ENCODE data around the gene IHH.

The IHH gene

DNA sequence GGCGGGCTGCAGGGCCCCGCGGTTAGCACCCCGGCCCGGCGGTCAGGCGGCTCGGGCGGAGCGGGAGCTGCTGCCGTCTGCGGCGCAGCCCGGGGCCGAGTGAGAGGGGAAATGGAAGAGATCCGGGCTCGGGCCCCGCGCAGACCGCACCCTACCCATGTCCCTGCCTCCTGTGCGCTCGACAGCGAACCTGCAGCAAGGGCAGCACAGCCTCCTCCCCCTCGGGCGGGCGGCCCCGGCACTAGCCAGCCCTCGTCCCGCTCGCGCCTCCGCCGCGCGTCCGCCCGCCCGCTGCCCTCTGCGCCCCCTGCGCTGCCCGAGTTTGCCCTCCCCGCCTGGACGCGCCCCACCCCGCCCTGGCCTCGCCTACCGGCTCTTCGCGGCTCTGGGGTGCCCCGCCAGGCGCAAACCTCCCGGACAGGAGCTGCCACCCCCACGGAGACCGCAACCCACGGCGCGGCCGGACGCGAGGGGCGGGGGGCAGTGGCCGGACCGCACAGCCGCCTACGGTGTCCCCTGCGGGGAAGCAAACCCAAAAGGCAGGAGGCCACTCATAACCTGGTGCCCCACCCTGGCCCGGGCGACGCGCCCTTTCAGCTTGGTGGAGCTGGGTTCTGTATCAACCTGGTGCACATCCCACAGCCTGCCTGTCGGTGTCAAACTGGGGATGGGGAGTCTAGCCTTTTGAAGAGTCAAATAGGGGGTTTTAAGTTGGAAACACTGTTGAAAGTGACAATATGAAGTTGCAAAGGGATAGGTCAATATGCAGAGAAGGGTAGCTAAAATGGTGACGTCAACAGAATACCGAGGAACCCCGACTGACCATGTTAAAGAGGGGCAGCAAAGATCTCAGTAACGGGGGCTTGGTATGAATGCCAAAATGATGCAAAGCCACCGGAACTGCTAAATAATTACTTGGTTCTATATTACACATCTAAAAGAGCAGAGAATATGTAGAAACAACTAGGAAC is at the start of gene IHH:
Gene IHH (minus strand): TSS at position 101 of the 971 bp plus-strand sequence. CDS start 454 bp downstream, outside the sequence.
- DNase-seq, result no peak

- no peak for DNase-seq
Measured at GRCh38 chr2:219109471-219109870, 48.8 kb upstream of the IHH start.

DNA sequence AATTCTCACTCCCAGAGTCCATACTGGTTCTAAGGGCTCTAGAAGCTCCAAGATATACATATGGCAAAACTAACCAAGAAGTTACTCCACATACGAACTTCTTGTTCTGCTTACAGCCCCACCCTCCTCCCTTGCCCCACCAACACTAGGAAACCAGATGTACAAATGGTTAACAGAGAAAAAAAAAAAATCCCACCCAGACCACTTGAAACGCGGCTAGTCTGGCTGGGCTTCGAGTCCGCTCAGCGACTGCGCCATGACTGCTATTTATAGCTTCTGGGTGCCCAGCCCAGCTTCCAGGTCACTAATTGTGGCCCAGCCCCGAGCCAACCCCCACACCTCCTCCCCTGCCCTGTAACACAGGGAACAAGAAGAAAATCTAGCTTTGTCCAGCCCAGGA is 47.0 kb upstream of the IHH start:
- no peak for DNase-seq

GRCh38 chr2:219106251-219106650 is 45.5 kb upstream of the IHH start:
- no peak for DNase-seq

- peak; percentile 28 for DNase-seq
Measured at GRCh38 chr2:219104107-219105035, 43.6 kb upstream of the IHH start.

DNA sequence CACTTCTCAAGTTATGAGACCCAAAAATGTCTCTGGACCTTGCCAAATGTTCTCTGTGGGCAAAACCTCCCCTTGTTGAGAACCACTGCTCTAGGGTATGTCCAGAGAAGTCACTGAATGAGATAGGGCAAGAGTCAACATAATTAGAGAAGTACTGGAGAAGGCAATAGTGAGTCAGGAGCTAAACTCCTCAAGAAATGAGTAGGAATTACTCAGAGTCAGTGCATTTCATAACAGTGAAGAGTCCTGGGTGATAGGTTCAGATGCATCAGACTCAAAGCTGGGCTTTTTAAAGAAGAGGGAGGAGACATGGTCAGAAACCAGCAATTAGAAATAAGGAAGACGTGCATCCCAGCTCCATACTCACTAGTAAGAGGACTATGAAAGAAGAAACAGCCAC is 38.6 kb upstream of the IHH start:
- no peak for DNase-seq

DNA sequence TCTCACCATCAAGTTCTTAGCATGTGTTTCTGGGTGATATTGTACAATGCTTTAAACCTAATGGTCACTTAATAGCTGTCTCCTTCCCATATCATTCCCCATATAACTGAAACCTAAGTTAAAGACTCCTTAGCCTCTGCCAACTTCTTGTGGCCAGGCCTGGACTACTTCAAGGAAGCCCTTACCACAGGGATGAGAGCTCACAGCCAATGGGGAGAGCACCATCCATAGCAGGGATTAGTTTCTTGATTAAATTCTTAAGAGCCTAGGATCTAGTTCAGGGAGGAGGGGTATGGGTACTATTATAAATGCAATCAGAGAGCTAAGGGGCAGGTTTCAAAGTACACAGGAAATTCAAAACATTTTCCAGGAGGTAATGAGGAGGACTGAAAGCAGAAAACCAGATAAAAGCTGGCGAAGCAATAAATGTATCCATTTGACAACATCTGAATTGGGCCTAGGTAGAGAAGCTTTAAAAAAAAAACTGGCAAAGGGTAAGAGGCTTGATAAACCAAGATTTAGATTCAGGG is 34.8 kb upstream of the IHH start:
- no peak for DNase-seq

- no peak for DNase-seq
Measured at GRCh38 chr2:219094171-219094570, 33.5 kb upstream of the IHH start.

GRCh38 chr2:219090436-219091299 is 29.9 kb upstream of the IHH start:
- no peak for DNase-seq

GRCh38 chr2:219089330-219089729 is 28.6 kb upstream of the IHH start:
- no peak for DNase-seq

- no peak for DNase-seq
Measured at GRCh38 chr2:219087848-219088247, 27.1 kb upstream of the IHH start.

- DNase-seq, result no peak
Measured at GRCh38 chr2:219087361-219087760, 26.6 kb upstream of the IHH start.

DNA sequence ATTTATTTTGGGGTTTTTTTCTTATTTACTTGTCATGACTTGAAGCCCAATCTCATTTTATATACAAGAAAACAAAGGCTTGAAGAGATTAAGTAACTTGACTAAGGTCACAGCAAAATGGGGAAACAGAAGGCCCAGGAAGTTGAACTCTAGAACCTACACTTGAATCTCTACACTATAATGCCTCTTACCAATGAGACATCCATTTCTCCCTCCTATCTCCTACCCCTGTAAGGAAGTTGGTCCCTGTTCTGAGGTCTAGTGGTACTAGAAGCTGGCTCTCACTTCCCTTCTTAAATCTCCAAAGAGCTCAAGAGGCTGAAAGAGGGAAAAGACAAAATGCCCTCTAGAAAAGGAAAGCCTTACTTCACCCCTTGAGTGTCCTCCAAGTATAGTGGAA is 25.5 kb upstream of the IHH start:
- no peak for DNase-seq

DNA sequence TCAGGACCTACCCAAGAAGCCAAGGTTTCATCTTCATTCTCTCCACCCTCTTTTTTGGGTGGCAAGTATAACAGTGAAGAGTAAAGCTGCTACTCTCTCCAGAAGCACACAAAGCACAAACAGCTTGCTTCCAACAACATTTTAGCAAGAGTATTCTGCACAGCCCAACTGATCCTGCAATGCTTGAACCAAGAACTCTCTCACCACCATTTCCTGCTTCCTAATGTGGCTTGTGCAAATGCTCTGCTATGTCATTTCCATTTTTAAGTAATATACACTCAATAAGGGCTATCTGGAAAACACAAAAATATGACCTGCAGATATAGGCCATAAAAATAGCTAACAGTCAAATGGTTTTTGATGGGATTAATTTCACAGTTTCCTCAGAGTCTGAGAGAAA is 24.1 kb upstream of the IHH start:
- no peak for DNase-seq

GRCh38 chr2:219082332-219082958 is 21.7 kb upstream of the IHH start:
- no peak for DNase-seq

GRCh38 chr2:219081701-219082331 is 21.1 kb upstream of the IHH start:
- DNase-seq, result no peak

DNA sequence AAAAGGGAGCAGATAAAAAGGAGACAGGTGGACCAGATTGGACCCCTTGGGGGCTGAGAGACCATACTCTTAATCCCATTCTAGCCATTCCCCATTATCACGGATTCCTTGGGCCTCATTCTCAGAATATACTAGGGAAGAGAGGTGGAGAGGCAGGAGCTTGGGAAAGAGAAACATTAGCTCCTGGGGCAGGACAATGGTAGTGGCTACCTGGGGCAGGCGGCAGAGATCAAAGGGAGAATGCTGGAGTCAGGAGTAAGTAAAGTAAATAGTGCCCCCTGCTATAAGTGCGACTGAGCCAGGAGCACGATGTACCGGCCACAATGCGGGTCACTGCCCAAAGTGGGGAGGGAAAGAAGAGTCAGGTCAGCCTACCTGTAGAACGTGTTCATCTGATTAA is 20.4 kb upstream of the IHH start:
- DNase-seq, result no peak

- DNase-seq, result no peak
Measured at GRCh38 chr2:219079417-219079816, 18.7 kb upstream of the IHH start.

GRCh38 chr2:219078951-219079350 is 18.2 kb upstream of the IHH start:
- no peak for DNase-seq

DNA sequence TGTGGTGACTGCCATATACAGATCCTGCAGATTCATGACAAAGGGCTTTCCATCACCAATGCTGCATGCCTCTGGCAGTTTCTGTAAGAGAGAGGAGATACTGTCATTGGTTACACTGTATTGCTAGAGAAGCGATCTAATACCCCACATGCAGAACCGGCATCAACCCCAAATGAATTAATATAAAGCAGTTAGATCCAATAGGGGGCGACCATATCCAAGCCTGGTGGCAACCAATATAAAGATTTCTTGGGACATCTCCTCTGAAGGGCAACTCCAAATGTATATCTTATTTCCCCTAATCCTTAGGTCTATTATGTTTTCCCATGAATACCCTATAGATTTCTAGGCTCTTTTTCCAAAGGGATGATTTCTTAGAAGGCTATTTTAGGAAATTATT is 17.4 kb upstream of the IHH start:
- no peak for DNase-seq

- DNase-seq, result no peak
Measured at GRCh38 chr2:219076253-219076652, 15.5 kb upstream of the IHH start.

Data from NCI-H1092 treated with DMSO at 0.1 percent for 48 hours (cell line).